K562 (cell line): Measurements from ENCODE around the gene TMEM79. TPM values are rescaled to one million over a fixed set of nuclear protein-coding genes. Genes with fewer than 3 reads are reported as not detected.

ENCODE experiments used
- ATAC-seq: fragments of 200-7000 bp; cut with Tn5 transposase; 3 replicates; pipeline ENCODE4 v1.9.1; 2020; ENCODE audit warnings: moderate library complexity
- BruUV-seq: library from RNA; stranded (reverse); fragments of 400-500 nt; replicated peaks from 2 replicates; lab custom pipeline; 2021; lab: Mats Ljungman, UMichigan
- CTCF ChIA-PET: fragments of 300-600 bp; formaldehyde crosslinking; extraction: SDS; loops from one replicate; lab custom pipeline; 2021; ENCODE audit warnings: low intra/inter-chr PET ratio; lab: Yijun Ruan, JAX
- POLR2A ChIA-PET: fragments of 300-600, 350-650 bp; sonication (Branson Sonifier 250); formaldehyde crosslinking; extraction: SDS; loops from one replicate; lab custom pipeline; 2021; ENCODE audit warnings: antibody characterized with exemption, inconsistent platforms; lab: Yijun Ruan, JAX
- DNase-seq, 4 experiments: peaks; one replicate each; pipeline versions ENCODE4 v3.0.0 to v3.0.0-alpha.2; 2011 to 2018; ENCODE audit warnings: low spot score in 3 of 4, mixed read lengths in 3 of 4; ENCODE audit errors: extremely low read depth in 1 of 4
- FAIRE-seq: peaks from 2 replicates; lab custom pipeline; 2011; peaks lifted over from hg19 to GRCh38; lab: Jason Lieb, UNC
- H2AFZ ChIP-seq: 2 replicates; pipeline ENCODE4 v1.6.0; 2011; ENCODE audit warnings: low read depth, low read length, control low read depth, inconsistent platforms
- H3K27ac ChIP-seq: fragments of 200-600 bp; 3 replicates; pipeline ENCODE4 v1.8.0; 2011; ENCODE audit warnings: low read depth, mild to moderate bottlenecking, control low read depth, inconsistent platforms, low read length, moderate library complexity, mixed read lengths; ENCODE audit errors: extremely low read depth
- H3K27me3 ChIP-seq, 2 experiments: fragments of 300-600 bp in 1 of 2; 2 replicates in 1 of 2; 3 replicates in 1 of 2; pipeline versions ENCODE4 v1.6.0 to v1.8.0; 2011; ENCODE audit warnings: inconsistent platforms in 2 of 2, low read length in 2 of 2, mild to moderate bottlenecking in 1 of 2, mixed read lengths in 1 of 2, moderate library complexity in 1 of 2; ENCODE audit not compliant: control insufficient read depth in 2 of 2, insufficient read depth in 2 of 2
- H3K36me3 ChIP-seq: fragments of 300-600 bp; 3 replicates; pipeline ENCODE4 v1.8.0; 2011; ENCODE audit warnings: mild to moderate bottlenecking, low read length, inconsistent platforms; ENCODE audit not compliant: control insufficient read depth, insufficient read depth
- H3K4me1 ChIP-seq, 2 experiments: fragments of 200-600 bp in 1 of 2; replicated peaks in 1 of 2; 2 replicates in 1 of 2; 3 replicates in 1 of 2; pipeline versions ENCODE4 v1.5.1 to v1.8.0; 2011; ENCODE audit warnings: inconsistent platforms in 2 of 2, low read length in 2 of 2, mild to moderate bottlenecking in 1 of 2, mixed read lengths in 1 of 2, moderate library complexity in 1 of 2; ENCODE audit not compliant: control insufficient read depth in 2 of 2, insufficient read depth in 2 of 2
- H3K4me2 ChIP-seq: 2 replicates; pipeline ENCODE4 v1.6.1; 2011; ENCODE audit warnings: low read length, control low read depth, inconsistent platforms, mixed read lengths; ENCODE audit not compliant: insufficient read depth
- H3K4me3 ChIP-seq: fragments of 200-600 bp; sonication (generic), shearing (Covaris generic); 2 replicates; pipeline ENCODE4 v1.5.1; 2016; ENCODE audit warnings: control low read depth, inconsistent platforms
- H3K79me2 ChIP-seq: fragments of 200-600 bp; 3 replicates; pipeline ENCODE4 v1.8.0; 2011; ENCODE audit warnings: low read length, inconsistent platforms; ENCODE audit not compliant: control insufficient read depth, insufficient read depth
- H3K9ac ChIP-seq, 2 experiments: 2 replicates each; pipeline versions ENCODE4 v1.6.0 to v1.6.1; 2011; ENCODE audit warnings: low read depth in 2 of 2, low read length in 2 of 2, control low read depth in 1 of 2, inconsistent platforms in 1 of 2, mild to moderate bottlenecking in 1 of 2, mixed read lengths in 1 of 2; ENCODE audit not compliant: insufficient read depth in 1 of 2
- H3K9me1 ChIP-seq: one replicate; pipeline ENCODE4 v1.6.0; 2011; ENCODE audit warnings: inconsistent platforms, mild to moderate bottlenecking, low read length, moderate library complexity; ENCODE audit not compliant: control insufficient read depth, insufficient read depth
- H3K9me3 ChIP-seq: replicated peaks from 2 replicates; pipeline ENCODE4 v1.5.1; 2011; ENCODE audit warnings: low read depth, low read length, inconsistent platforms; ENCODE audit not compliant: control insufficient read depth, insufficient read depth
- H4K20me1 ChIP-seq: replicated peaks from 2 replicates; pipeline ENCODE4 v1.6.1; 2011; ENCODE audit warnings: low read length, inconsistent platforms, mixed read lengths; ENCODE audit not compliant: control insufficient read depth, insufficient read depth
- CEBPG ChIP-seq, 3 experiments: fragments of 200-800 bp in 1 of 3; sonication (Bioruptor generic) in 1 of 3; sonication (generic) in 1 of 3; formaldehyde crosslinking in 1 of 3; IDR thresholded peaks in 2 of 3; conservative IDR thresholded peaks in 1 of 3; 2 replicates each; pipeline versions ENCODE4 v1.6.1 to v1.8.0; 2016 to 2022; ENCODE audit warnings: missing compliant biosample characterization in 2 of 3, missing genetic modification characterization in 2 of 3, mild to moderate bottlenecking in 1 of 3, missing genetic modification reagents in 1 of 3
- HNRNPUL1 ChIP-seq: fragments of 200-400 bp; formaldehyde crosslinking; IDR thresholded peaks from 2 replicates; pipeline ENCODE4 v1.6.1; 2017; ENCODE audit warnings: low read length
- HSF4 ChIP-seq: fragments of 250-450 bp; sonication (Bioruptor Pico); IDR thresholded peaks from 2 replicates; pipeline ENCODE4 v2.1.2; 2022; ENCODE audit warnings: mild to moderate bottlenecking, moderate library complexity, borderline replicate concordance
- MCM2 ChIP-seq: fragments of 450-650 bp; IDR thresholded peaks from 2 replicates; pipeline ENCODE4 v1.6.1; 2017; ENCODE audit warnings: low read depth, mild to moderate bottlenecking
- MCM7 ChIP-seq, 2 experiments: fragments of 450-650 bp; IDR thresholded peaks; 2 replicates each; pipeline ENCODE4 v1.6.1; 2016 to 2018
- NBN ChIP-seq: fragments of 450-650 bp; IDR thresholded peaks from 2 replicates; pipeline ENCODE4 v1.6.1; 2016; ENCODE audit warnings: low read depth, mild to moderate bottlenecking
- RBM22 ChIP-seq: fragments of 200-400 bp; formaldehyde crosslinking; IDR thresholded peaks from 2 replicates; pipeline ENCODE4 v1.6.1; 2018; ENCODE audit warnings: low read length, low read depth; ENCODE audit not compliant: poor library complexity, severe bottlenecking
- SMAD3 ChIP-seq: fragments of 450-650 bp; formaldehyde crosslinking; conservative IDR thresholded peaks from 2 replicates; pipeline ENCODE4 v1.4.0; 2020; ENCODE audit warnings: mild to moderate bottlenecking
- SNAPC5 ChIP-seq: fragments of 250-450 bp; sonication (Bioruptor Pico); IDR thresholded peaks from 2 replicates; pipeline ENCODE4 v1.8.0; 2021; ENCODE audit warnings: moderate library complexity, mild to moderate bottlenecking, inconsistent platforms
- STAT5A ChIP-seq: IDR thresholded peaks from 2 replicates; pipeline ENCODE4 v1.6.1; 2012; ENCODE audit warnings: low read length, inconsistent platforms, borderline replicate concordance
- ZKSCAN3 ChIP-seq: fragments of 250-450 bp; sonication (Bioruptor Pico); IDR thresholded peaks from 2 replicates; pipeline ENCODE4 v1.4.0; 2020
- ZNF121 ChIP-seq: sonication (generic); formaldehyde crosslinking; conservative IDR thresholded peaks from 2 replicates; pipeline ENCODE4 v1.8.0; 2022; ENCODE audit warnings: missing genetic modification reagents
- ZNF518B ChIP-seq: fragments of 250-450 bp; sonication (Bioruptor Pico); IDR thresholded peaks from 2 replicates; pipeline ENCODE4 v1.5.0; 2021; ENCODE audit warnings: mild to moderate bottlenecking, moderate library complexity
- WGBS: fragments of 100-300 bp; shearing (Covaris generic); methylation state at CpG from one replicate; pipeline ENCODE4 v1.1.6; 2016; ENCODE audit warnings: low coverage, mixed read lengths; ENCODE audit not compliant: insufficient coverage; ENCODE audit errors: missing lambda C conversion rate; 5-methylcytosine and 5-hydroxymethylcytosine counted together
- in situ Hi-C: fragments of 300-500 bp; cut with MboI; formaldehyde crosslinking; loops from 4 replicates; pipeline ENCODE4 v1.15.0; 2018; ENCODE audit warnings: inconsistent platforms, mixed read lengths
- intact Hi-C: fragments of 100-400 bp; cut with micrococcal nuclease; formaldehyde crosslinking; loops from 2 replicates; pipeline ENCODE4 v1.14.2; 2022
- polyA plus RNA-seq, 8 experiments: library from polyadenylated mRNA; depleted of rRNA in 4 of 8; stranded (reverse) in 5 of 8; unstranded in 3 of 8; fragments of >200 nt; fragmentation: Nextera tagmentation in 2 of 8; fragmentation: Illumina TruSeq in 1 of 8; extraction: Ambion mirVana in 2 of 8; extraction: Trizol in 1 of 8; gene quantifications; 2 replicates each; pipeline versions ENCODE4 v1.2.1 to v1.2.3, GENCODE V29; 2011 to 2014; ENCODE audit warnings: inconsistent platforms in 1 of 8, missing spikeins in 1 of 8
- total RNA-seq, 7 experiments: library from RNA; depleted of rRNA in 6 of 7; stranded (reverse); fragments of >200 nt in 6 of 7; fragmentation: Illumina TruSeq in 2 of 7; extraction: Trizol in 2 of 7; gene quantifications; 2 replicates each; pipeline versions ENCODE4 v1.2.1 to v1.2.3, GENCODE V29; 2011 to 2021; ENCODE audit warnings: low replicate concordance in 1 of 7

Gene TMEM79
- total and polyA plus RNA-seq, 9 of the 15 experiments (the other 6 are each of a cell fraction or from before 2014, with no cell fraction given): 0.69 to 6.8 (median 4.0) TPM

GRCh38 chr1:156276532-156276931 lies 7.6 kb upstream of the TMEM79 start:
- Histone ChIP-seq H2AFZ (no peak overlapping the region), H3K9ac (no peak overlapping the region), H3K9me3 (no peaks in the 10 kb centered on the region), H4K20me1 (peaks cover 11% of the 10 kb centered on the region; the same call in 1 of the 2 replicates), H3K4me2 (no peak overlapping the region), H3K4me1 (peaks cover 0 to 6% of the 10 kb centered on the region in 2 experiments; a peak in 3 of 5 replicates), H3K36me3 (peaks cover 94% of the 10 kb centered on the region), H3K27ac (no peak overlapping the region), H3K9me1 (no peaks in the 10 kb centered on the region), H3K27me3 (no peaks in the 10 kb centered on the region), H3K79me2 (peaks cover 31% of the 10 kb centered on the region), H3K4me3 (no peak overlapping the region)
- in situ Hi-C loops (no loop called here), intact Hi-C loops (no loop called here)
- DNase-seq (no peak), ATAC-seq (no peak), FAIRE-seq (no peak)
- CTCF ChIA-PET: no interaction called here
- BruUV-seq: no TSS peak
- no peak for TF ChIP-seq STAT5A
- no peak for TF ChIP-seq ZKSCAN3
- no peak for TF ChIP-seq NBN
- TF ChIP-seq SNAPC5 (CRISPR knock-in tag): no peak
- no peak for TF ChIP-seq MCM7 (IDR thresholded peaks at IDR 0.05)
- TF ChIP-seq SMAD3: no peak
- POLR2A ChIA-PET: interaction anchor here (0.7 to 1.0 kb wide), 3 partner anchors 18 to 33 kb away, joined by 3 read pairs; partner anchors contain the start of gene PAQR6

- Histone ChIP-seq H4K20me1 (peaks cover 11% of the 10 kb centered on the region; the same call in 1 of the 2 replicates), H3K4me2 (no peak overlapping the region), H3K36me3 (peaks cover 89% of the 10 kb centered on the region), H3K9me3 (no peaks in the 10 kb centered on the region), H2AFZ (no peak overlapping the region), H3K27me3 (no peaks in the 10 kb centered on the region), H3K4me3 (no peak overlapping the region), H3K9me1 (no peaks in the 10 kb centered on the region), H3K27ac (no peak overlapping the region), H3K4me1 (peaks cover 0 to 6% of the 10 kb centered on the region in 2 experiments; a peak in 3 of 5 replicates), H3K9ac (no peak overlapping the region), H3K79me2 (peaks cover 35% of the 10 kb centered on the region)
- CTCF ChIA-PET: no interaction called here
- POLR2A ChIA-PET: interaction anchor here (0.7 to 1.0 kb wide), 2 partner anchors 17 to 29 kb away, joined by 3 read pairs; partner anchors contain the start of gene PAQR6
- 88% methylated on average over 6 of the region's 6 CpGs for WGBS
- FAIRE-seq: no peak
- intact Hi-C loops (no loop called here), in situ Hi-C loops (no loop called here)
- ATAC-seq: no peak
- BruUV-seq: no TSS peak
- no peak for DNase-seq
- no peak for TF ChIP-seq RBM22
- no peak for TF ChIP-seq HNRNPUL1
- TF ChIP-seq HSF4 (CRISPR knock-in tag): no peak
- no peak for TF ChIP-seq ZNF121 (CRISPR knock-in tag)
- TF ChIP-seq CEBPG (CRISPR knock-in tag; IDR thresholded peaks at IDR 0.05): 0 out of 2 replicates have a peak, but pooled peaks have one; percentile 23
- no peak for TF ChIP-seq CEBPG (tag; conservative IDR thresholded peaks at IDR 0.05 in 1 of 2, IDR thresholded peaks at IDR 0.05 in 1 of 2)
- TF ChIP-seq MCM2: no peak
- TF ChIP-seq ZNF518B: no peak
These were observed 7.2 kb upstream of the TMEM79 start for GRCh38 chr1:156276966-156277381.
